ENCODE results near the gene CLEC18B.
"Not testable (repeated sequence)": the region's sequence is repeated elsewhere in the genome, so short reads cannot be mapped to it uniquely, and the experiment has no call there.

CLEC18B gene

GRCh38 chr16:74361646-74362610 lies 59.4 kb downstream of the CLEC18B start:
- DNase-seq (ENCODE audit: low read depth in 4 of 4, low spot score in 1 of 4) = not testable (repeated sequence)

All from stimulated activated CD4-positive, alpha-beta T cell treated with anti-CD3 and anti-CD28 coated beads, Interleukin-1b, Interleukin-23, amount 100 ng/mL, for 24 hours (primary cell).